ENCODE results near the gene TMEFF2. TPM values are rescaled to one million over a fixed set of nuclear protein-coding genes. Genes with fewer than 3 reads are reported as not detected.

Gene TMEFF2
- total and polyA plus RNA-seq, 2 of the 4 experiments (the other 2 are of a cell fraction), result 1.3 to 3.0 TPM

DNA sequence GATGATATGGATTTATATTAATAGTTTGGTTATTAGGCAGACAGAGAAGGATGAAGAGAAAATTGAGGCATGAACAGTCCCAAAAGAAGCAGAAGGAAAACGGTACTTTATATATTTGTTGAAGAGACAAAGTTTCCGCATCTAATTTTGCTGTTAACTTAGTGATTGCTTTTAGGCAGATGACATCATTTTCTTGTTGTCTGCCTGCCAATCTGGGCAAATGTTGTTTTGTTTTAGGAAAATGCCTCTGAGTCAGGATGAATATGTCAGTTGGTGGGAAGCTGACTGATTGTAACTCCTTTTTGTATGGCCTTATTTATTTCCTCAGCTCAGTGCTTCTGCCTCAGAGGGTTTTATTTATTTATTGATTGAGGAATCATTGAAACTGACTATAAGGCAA is 295.3 kb downstream of the TMEFF2 start:
- no peaks in the 10 kb centered on the region for H4K20me1 ChIP-seq (ENCODE audit: insufficient read depth, low read length)
- H2AFZ ChIP-seq (replicated peaks; ENCODE audit: low read length, poor library complexity), result no peak overlapping the region
- no peak overlapping the region for H4K8ac ChIP-seq (ENCODE audit: low read depth in 2 of 2, low read length in 2 of 2)
- H4K5ac ChIP-seq (ENCODE audit: low read depth, low read length), result no peak overlapping the region
- no peak overlapping the region for H3K56ac ChIP-seq (ENCODE audit: extremely low read depth, insufficient read depth, low read length)
- no peaks in the 10 kb centered on the region for H3K36me3 ChIP-seq (ENCODE audit: control insufficient read depth, insufficient read depth, low read length)
- no peaks in the 10 kb centered on the region for H3K79me1 ChIP-seq (ENCODE audit: low read depth in 1 of 2, low read length in 2 of 2)
- no peak overlapping the region for H2BK120ac ChIP-seq (ENCODE audit: low read depth, low read length)
- H3K27ac ChIP-seq (ENCODE audit: insufficient read depth, low read length), result no peak overlapping the region
- in situ Hi-C loops (cut with MboI; ENCODE audit: low sequenced_read_pairs) (no loop called here), dilution Hi-C loops (cut with HindIII; ENCODE audit: low sequenced_read_pairs, unreplicated experiment) (no loop called here), intact Hi-C loops (cut with micrococcal nuclease) (no loop called here)
- peaks cover 8% of the 10 kb centered on the region for H3K4me1 ChIP-seq (ENCODE audit: control insufficient read depth, insufficient read depth, low read length)
- H3K4ac ChIP-seq (ENCODE audit: low read depth, low read length), result no peak overlapping the region
- H2AK9ac ChIP-seq (replicated peaks; ENCODE audit: low read depth, low read length, poor library complexity), result no peak overlapping the region
- H3K9ac ChIP-seq (ENCODE audit: low read depth, low read length), result no peak overlapping the region
- H2BK5ac ChIP-seq (ENCODE audit: low read depth, low read length, poor library complexity, severe bottlenecking), result peak overlapping the region; percentile 3
- no peak overlapping the region for H2BK15ac ChIP-seq (ENCODE audit: low read depth, low read length)
- H2BK20ac ChIP-seq (ENCODE audit: low read depth, low read length), result no peak overlapping the region
- H3K23ac ChIP-seq (ENCODE audit: low read depth, low read length), result no peak overlapping the region
- H3K9me1 ChIP-seq (ENCODE audit: insufficient read depth, low read length), result peaks cover 9% of the 10 kb centered on the region
- H2AK5ac ChIP-seq (ENCODE audit: low read depth, low read length), result no peak overlapping the region
- peak overlapping the region; percentile 22; the same call in 1 of the 2 replicates for H3K4me2 ChIP-seq (ENCODE audit: low read depth, low read length)
- H3K18ac ChIP-seq (ENCODE audit: low read depth, low read length), result no peak overlapping the region; the same call in 1 of the 2 replicates
- H3K14ac ChIP-seq (replicated peaks; ENCODE audit: low read depth, low read length), result no peak overlapping the region
- no peaks in the 10 kb centered on the region for H3K9me3 ChIP-seq (ENCODE audit: control insufficient read depth, insufficient read depth, low read length)
- DNase-seq, result peak; percentile 91
- no peak overlapping the region for H4K91ac ChIP-seq (ENCODE audit: insufficient read depth, low read depth, low read length)
- CTCF ChIA-PET, result interaction anchor here (1.3 kb wide), 1 partner anchor 263 kb away, joined by 4 read pairs; no protein-coding TSS in a partner anchor
- no peak overlapping the region for H3K4me3 ChIP-seq (ENCODE audit: insufficient read depth, low read depth, low read length)
- no TSS peak for BruUV-seq (replicated peaks)
- peak; percentile 62 for ATAC-seq (ENCODE audit: low read depth)
- TF ChIP-seq FOS (IDR thresholded peaks at IDR 0.05; ENCODE audit: low read depth, low read length), result peak; percentile 31; the same call in 1 of the 2 replicates
- TF ChIP-seq MXI1 (IDR thresholded peaks at IDR 0.05; ENCODE audit: borderline replicate concordance, low read depth, low read length), result no peak
- TF ChIP-seq CEBPB (IDR thresholded peaks at IDR 0.05; ENCODE audit: low read depth, low read length), result peak; percentile 23; the same call in 1 of the 2 replicates
- TF ChIP-seq BHLHE40 (IDR thresholded peaks at IDR 0.05; ENCODE audit: low read depth, low read length), result no peak
- TF ChIP-seq, protein P1, sequence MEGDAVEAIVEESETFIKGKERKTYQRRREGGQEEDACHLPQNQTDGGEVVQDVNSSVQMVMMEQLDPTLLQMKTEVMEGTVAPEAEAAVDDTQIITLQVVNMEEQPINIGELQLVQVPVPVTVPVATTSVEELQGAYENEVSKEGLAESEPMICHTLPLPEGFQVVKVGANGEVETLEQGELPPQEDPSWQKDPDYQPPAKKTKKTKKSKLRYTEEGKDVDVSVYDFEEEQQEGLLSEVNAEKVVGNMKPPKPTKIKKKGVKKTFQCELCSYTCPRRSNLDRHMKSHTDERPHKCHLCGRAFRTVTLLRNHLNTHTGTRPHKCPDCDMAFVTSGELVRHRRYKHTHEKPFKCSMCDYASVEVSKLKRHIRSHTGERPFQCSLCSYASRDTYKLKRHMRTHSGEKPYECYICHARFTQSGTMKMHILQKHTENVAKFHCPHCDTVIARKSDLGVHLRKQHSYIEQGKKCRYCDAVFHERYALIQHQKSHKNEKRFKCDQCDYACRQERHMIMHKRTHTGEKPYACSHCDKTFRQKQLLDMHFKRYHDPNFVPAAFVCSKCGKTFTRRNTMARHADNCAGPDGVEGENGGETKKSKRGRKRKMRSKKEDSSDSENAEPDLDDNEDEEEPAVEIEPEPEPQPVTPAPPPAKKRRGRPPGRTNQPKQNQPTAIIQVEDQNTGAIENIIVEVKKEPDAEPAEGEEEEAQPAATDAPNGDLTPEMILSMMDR (conservative IDR thresholded peaks at IDR 0.05; ENCODE audit: low read depth, low read length), result no peak
- no peak for TF ChIP-seq MAZ (IDR thresholded peaks at IDR 0.05; ENCODE audit: borderline replicate concordance, low read depth, low read length)
- TF ChIP-seq, protein P2, sequence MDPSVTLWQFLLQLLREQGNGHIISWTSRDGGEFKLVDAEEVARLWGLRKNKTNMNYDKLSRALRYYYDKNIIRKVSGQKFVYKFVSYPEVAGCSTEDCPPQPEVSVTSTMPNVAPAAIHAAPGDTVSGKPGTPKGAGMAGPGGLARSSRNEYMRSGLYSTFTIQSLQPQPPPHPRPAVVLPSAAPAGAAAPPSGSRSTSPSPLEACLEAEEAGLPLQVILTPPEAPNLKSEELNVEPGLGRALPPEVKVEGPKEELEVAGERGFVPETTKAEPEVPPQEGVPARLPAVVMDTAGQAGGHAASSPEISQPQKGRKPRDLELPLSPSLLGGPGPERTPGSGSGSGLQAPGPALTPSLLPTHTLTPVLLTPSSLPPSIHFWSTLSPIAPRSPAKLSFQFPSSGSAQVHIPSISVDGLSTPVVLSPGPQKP (IDR thresholded peaks at IDR 0.05; ENCODE audit: borderline replicate concordance, low read depth, low read length), result no peak
- POLR2A ChIA-PET (ENCODE audit: unreplicated experiment), result no interaction called here
- WGBS, 2 experiments (ENCODE audit: extremely low coverage in 2 of 2, insufficient read length in 1 of 2), result 0% methylated on average over 1 of the region's 2 CpGs; no CpG with 5 or more reads in 1 of the 2 experiments
- H3K27me3 ChIP-seq (ENCODE audit: control insufficient read depth, insufficient read depth, low read length), result no peaks in the 10 kb centered on the region

Measured in IMR-90 (cell line).